Raji (cell line): ENCODE results near the gene SNX12.

ENCODE experiments used
- POLR2A ChIP-seq: IDR thresholded peaks from 2 replicates; pipeline ENCODE4 v1.6.1; 2011; ENCODE audit warnings: low read depth, low read length, control low read depth; ENCODE audit not compliant: insufficient read depth

The SNX12 gene

DNA sequence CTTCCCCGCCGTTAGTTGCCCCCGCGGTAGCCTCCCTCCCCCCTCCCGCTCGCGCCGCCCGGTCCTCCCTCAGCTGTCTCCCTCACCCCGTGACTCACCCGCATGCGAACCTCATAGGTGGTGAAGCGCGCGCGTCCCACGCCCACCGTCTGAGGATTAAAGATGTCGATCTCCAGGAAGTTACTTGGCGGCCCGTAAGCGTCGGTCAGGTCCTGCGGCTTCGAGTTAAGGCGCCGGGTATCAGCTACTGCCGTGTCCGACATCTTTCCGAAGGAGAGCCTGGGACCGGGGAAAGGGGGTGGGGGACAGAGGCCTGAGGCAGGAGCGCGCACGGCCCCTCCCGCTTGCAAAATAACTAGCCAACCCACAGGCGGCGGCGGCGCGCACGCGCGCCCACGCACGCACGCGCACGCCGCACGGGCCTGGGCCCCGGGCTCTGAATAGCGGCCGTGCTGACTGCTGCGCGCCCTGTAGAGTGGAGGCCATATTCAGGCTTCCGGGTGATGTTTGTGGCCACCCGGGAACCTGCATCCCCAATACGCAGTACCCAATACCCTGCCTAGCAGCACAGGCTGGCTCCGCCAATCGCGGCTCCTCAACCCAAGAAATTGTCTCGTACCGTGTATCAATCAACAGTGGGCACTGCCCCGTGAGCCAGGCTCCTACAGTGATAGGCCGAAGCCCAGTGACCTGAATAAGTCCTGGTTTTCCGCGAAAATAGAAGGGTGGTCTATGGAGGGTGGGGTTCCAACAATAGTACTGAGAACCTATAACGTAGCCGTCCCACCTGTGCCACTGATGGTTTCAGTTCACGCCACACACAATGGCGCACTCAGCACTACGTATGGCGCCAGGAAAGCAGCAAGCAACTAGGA is at the start of gene SNX12:
SNX12 (minus strand) TSS at position 291 of the 875 bp plus-strand sequence; CDS start at position 263, 28 bp downstream.
- TF ChIP-seq POLR2A = peak; percentile 75

DNA sequence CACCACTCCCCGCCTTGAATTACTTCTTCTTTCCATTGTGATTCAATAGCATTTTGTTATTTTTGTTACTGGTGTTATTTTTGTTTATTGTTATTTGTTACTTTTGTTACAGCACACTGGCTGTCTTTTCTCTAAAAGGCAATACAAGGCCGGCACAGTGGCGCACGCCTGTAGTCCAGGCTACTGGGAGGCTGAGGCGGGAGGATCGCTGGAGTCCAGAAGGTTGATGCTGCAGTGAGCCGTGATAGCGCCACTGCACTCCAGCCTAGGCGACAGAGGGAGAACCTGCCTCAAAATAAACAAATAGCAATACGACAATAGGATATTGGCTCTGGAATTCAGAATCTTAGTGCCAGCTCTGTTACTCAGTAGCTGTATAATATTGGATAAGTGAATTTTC is 49.2 kb upstream of the SNX12 start:
- no peak for TF ChIP-seq POLR2A

DNA sequence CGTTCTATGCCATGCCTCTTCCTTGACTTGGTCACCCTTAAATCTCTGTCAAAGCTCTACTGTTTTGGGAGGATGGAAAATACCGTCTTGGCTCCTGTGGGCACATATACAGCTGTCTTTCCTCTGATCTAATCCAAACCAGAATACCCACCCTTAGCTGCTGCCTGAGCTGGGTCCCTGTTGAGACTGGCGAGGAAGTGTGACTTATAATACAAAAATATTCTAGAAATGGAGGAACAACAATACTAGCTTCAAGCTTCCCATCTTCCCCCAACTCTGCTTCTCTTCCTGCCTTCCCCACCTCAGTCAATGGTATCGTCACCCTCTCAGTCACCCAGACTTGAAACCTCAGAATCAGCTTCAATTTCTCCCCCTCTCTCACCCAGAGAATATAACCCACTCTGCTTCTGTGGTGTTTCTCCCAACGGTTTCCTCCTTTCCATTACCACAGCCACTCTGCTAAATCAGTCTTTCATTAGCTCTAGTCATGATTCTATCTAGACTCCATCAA is 43.8 kb upstream of the SNX12 start:
- no peak for TF ChIP-seq POLR2A

DNA sequence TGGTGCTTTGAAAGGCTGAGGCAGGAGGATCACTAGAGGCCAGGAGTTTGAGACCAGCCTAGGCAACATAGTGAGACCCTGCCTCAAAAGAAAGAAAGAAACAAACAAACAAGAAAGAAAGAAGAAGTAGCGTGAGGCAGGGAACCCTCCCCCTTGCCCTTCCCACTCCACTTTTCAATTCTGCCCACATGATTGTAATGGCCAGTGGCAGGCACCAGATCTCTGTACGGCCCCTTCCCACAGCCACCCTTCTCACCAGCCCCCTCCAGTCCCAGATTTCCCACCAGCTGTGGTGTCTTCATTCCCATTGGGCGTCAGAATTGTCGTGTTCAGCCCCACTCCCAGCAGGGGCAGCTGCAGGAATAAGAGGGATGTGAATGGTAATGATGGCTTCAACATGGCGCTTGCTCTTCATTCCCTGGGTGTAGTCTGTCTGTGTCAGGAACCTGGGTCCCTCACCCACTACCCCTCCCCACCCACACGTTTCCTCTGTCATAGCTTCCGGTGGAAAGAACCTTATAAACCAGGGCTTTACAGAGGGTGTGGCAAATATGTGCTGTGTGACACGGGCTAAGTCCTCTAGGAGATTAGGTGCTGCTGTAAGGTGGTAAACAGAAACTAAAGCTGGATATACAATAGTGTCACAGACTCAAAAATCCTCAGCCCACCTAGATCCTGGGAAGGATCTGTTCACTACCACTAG is 43.2 kb upstream of the SNX12 start, which contains the start of gene IL2RG:
IL2RG (minus strand) TSS at position 437 of the 703 bp plus-strand sequence; CDS start at position 399, 38 bp downstream.
- TF ChIP-seq POLR2A = peak; percentile 86

DNA sequence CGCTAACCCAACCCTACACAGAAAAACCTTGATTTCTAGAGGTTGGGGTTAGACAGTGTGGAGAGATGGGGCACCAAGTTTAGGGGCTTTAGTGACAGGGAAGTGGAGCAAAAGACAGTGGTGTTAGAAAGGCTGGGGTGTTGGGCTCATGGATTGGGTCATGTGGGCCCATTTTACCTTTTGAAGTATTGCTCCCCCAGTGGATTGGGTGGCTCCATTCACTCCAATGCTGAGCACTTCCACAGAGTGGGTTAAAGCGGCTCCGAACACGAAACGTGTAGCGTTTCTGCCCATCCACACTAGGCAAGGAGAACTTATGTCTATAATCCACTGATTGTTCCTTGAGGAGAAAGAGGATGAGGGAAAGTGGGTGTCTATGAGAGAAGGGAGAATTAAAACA is 40.9 kb upstream of the SNX12 start:
- no peak for TF ChIP-seq POLR2A

DNA sequence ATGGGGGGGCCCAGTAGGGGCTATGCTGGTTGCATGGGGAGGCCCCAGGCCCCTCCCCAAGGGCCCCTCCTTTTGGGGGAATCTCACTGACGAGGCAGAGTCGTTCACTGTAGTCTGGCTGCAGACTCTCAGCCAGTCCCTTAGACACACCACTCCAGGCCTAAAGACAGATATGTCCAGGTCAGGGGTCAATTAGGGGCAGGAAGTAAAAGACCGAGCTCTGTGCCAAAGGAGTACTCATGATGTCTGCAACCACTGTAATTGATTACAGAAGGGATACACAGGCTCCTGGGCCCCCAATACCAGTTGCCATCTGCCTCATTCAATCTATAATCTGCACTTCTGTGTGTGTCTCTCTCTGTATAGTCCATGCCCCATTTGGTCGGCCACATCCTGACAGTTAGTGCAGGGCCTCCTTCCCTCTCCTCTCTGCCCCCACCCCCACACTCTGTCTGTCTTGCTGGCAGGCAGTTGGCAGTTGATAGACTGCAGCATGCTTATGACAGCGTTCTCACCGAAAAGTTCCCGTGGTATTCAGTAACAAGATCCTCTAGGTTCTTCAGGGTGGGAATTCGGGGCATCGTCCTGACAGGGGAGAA is 39.7 kb upstream of the SNX12 start:
- no peak for TF ChIP-seq POLR2A

DNA sequence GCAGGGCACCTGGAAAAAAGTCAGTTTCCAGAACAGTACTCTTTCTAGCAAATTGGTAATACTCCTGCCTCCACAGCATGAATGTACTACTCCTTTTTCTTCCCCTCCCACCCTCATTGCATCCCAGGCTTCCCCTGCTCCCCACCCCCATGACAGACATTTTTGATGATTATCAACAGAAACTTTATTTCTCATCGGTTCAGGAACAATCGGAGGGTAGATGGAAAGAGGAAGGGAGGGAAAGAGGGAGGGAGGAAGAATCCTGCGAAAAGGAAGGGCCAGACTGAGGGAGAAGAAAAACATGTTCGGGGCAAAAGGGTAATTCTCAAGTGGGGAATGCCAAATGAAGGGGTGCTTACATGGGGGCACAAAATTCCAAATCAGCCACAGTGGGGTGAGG is 39.1 kb upstream of the SNX12 start:
- TF ChIP-seq POLR2A = no peak

DNA sequence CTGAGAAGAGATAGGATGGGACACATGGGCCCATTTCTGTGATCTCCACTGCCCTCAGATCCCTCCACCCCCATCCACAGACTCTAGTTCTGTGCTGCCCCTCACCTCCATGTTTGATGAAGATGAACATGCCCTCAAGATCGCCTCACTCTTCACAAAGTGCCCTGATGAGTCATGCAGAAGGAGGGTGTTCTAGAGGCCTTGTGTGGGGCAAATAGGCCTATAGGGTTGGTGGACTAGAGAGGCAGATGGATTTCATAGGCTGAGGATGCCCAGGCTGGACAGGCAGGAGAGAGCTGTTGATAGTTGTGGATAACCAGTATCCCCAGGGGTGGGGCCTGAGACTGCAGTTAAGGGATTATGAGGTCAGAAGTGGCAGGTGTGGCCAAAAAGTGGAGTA is 38.3 kb upstream of the SNX12 start, which contains the start of gene CXorf65:
CXorf65 (minus strand) TSS at position 314 of the 400 bp plus-strand sequence; CDS start at position 130, 184 bp downstream.
- no peak for TF ChIP-seq POLR2A

DNA sequence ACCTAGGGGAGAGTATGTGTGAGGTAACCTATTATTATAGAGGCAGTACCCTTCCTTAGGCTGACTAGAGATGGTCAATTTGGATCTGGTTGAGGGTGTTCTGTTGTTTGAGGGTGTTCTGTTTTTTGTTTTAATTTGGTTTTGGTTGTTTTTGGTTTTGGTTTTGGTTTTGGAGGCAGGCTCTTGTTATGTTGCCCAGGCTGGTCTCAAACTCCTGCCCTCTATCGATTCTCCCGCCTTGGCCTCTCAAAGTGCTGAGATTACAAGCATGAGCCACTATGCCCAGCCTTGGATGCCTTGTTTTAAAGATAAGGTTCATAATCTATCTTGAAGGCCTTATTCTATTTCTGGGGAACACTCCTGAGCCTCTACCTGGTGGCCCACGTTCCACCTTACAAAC is 37.5 kb upstream of the SNX12 start:
- no peak for TF ChIP-seq POLR2A

DNA sequence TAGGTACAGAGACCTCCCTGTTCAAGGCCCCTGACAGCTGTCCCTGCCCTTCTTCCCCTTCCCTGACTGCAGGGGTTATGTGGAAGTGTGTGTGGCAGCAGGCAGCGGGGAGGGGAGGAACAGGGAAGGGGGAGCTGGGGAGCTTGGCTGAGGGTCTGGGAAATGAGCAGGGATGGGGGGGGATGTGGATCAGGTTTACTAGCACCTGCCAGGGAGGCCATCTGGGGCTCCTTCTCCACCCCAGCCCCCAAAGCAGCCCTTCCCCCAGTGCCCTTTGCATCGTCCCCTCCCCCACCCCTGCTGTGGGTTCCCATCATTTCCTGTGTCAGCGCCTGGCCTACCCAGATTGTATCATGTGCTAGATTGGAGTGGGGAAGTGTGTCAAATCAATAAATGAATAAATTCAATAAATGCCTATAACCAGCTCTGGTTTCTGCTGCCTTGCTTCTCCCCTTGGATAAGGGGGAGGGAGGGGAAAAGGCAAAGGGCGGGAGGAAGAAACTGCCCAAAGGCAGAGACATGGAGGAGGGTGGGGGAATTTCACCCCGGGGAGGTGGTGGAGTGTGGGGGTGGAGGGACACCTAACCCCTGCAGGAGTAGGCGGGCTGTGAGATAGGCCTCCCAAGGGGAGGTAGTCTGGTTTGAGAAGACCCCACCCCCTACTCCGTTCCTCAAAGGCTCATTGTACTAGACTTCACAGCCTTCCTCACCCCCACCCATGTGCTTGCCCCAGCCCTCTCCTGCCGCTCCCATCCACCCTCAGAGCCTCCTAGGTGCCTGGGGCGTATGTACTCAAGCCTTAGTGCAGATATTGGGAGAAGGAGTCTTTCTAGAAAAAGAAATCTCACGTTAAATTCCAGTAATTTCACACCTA is 35.2 kb upstream of the SNX12 start:
- no peak for TF ChIP-seq POLR2A

DNA sequence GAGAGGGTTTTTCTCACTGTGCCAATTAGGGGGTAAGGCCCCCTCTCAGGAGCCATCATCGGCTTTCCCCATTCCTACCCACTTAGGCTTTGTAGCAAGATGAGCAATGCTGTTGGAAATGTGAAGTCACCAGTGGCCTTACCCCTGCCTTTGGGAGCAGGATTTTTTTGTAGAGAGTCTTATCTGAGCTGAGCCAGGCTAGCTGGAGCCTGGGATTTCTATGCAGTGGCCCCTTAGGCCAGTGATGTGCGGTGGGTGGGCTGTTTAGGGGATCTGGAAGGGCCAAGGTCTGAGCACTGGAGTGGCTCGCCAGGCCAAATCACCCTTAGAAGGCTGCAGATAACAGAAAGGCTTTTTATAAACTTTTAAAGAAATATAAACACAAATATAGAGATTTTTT is 34.2 kb upstream of the SNX12 start:
- no peak for TF ChIP-seq POLR2A

DNA sequence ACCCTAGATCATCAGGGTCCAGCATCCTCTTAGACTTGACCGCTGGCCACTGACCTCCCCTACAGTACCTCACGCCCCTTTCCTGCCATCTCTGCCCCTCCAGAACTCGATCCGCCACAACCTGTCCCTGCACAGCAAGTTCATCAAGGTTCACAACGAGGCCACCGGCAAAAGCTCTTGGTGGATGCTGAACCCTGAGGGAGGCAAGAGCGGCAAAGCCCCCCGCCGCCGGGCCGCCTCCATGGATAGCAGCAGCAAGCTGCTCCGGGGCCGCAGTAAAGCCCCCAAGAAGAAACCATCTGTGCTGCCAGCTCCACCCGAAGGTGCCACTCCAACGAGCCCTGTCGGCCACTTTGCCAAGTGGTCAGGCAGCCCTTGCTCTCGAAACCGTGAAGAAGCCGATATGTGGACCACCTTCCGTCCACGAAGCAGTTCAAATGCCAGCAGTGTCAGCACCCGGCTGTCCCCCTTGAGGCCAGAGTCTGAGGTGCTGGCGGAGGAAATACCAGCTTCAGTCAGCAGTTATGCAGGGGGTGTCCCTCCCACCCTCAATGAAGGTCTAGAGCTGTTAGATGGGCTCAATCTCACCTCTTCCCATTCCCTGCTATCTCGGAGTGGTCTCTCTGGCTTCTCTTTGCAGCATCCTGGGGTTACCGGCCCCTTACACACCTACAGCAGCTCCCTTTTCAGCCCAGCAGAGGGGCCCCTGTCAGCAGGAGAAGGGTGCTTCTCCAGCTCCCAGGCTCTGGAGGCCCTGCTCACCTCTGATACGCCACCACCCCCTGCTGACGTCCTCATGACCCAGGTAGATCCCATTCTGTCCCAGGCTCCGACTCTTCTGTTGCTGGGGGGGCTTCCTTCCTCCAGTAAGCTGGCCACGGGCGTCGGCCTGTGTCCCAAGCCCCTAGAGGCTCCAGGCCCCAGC is 32.7 kb upstream of the SNX12 start:
- no peak for TF ChIP-seq POLR2A

DNA sequence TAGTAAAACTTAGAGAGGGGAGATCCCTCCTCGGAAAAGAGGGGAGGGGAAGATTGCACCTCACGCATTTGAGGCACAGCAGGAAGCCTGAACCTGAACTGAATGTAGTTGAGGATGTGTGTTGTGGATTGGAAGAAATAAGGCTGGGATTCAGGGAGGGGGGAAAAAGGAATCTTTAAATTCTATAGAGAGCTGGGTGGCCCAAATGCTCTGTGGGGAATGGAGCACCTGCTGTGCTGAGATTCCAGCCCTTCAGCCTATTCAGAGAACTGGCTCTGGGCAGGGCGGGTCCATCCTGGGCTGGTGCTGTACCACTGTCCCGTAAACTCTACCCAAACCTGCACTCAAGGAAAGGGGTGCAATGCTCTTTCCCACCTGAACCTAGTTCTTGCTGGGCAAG is 31.6 kb upstream of the SNX12 start:
- TF ChIP-seq POLR2A = no peak
